Measurements from ENCODE around the gene PNP. TPM values are rescaled to one million over a fixed set of nuclear protein-coding genes. Genes with fewer than 3 reads are reported as not detected.
"Not testable (repeated sequence)": the region's sequence is repeated elsewhere in the genome, so short reads cannot be mapped to it uniquely, and the experiment has no call there.

Gene PNP
- total RNA-seq, 2 experiments from 2014 or later = 135 to 141 TPM

- H3K36me3 Mint-ChIP-seq; H3K9me3 Mint-ChIP-seq; H3K4me3 Mint-ChIP-seq; H3K27me3 Mint-ChIP-seq; POLR2A ChIA-PET; H3K27ac Mint-ChIP-seq; H3K4me1 Mint-ChIP-seq; ATAC-seq (ENCODE audit: low read depth); DNase-seq: not testable (repeated sequence)
Observed at GRCh38 chr14:20506752-20507151, 37.5 kb downstream of the PNP start.

- H3K9me3 Mint-ChIP-seq; H3K4me1 Mint-ChIP-seq; H3K4me3 Mint-ChIP-seq; POLR2A ChIA-PET; H3K27ac Mint-ChIP-seq; H3K36me3 Mint-ChIP-seq; DNase-seq; ATAC-seq (ENCODE audit: low read depth); H3K27me3 Mint-ChIP-seq: not testable (repeated sequence)
Observed at GRCh38 chr14:20507537-20507936, 38.3 kb downstream of the PNP start.

- H3K27ac Mint-ChIP-seq = no peak overlapping the region
- DNase-seq = no peak
- peaks cover 7% of the 10 kb centered on the region for H3K27me3 Mint-ChIP-seq
- H3K36me3 Mint-ChIP-seq = no peaks in the 10 kb centered on the region
- POLR2A ChIA-PET = no interaction called here
- ATAC-seq (ENCODE audit: low read depth) = no peak
- no peaks in the 10 kb centered on the region for H3K9me3 Mint-ChIP-seq
- H3K4me1 Mint-ChIP-seq = peaks cover 3% of the 10 kb centered on the region
- no peak overlapping the region for H3K4me3 Mint-ChIP-seq
Observed at GRCh38 chr14:20508367-20508766, 39.2 kb downstream of the PNP start.

- no peaks in the 10 kb centered on the region for H3K36me3 Mint-ChIP-seq
Observed at GRCh38 chr14:20512177-20512905, 43.1 kb downstream of the PNP start.

GRCh38 chr14:20515846-20516245 is 46.6 kb downstream of the PNP start:
- H3K9me3 Mint-ChIP-seq = no peaks in the 10 kb centered on the region
- no peak overlapping the region for H3K4me3 Mint-ChIP-seq
- DNase-seq = no peak
- peaks cover 7% of the 10 kb centered on the region for H3K27me3 Mint-ChIP-seq
- H3K36me3 Mint-ChIP-seq = no peaks in the 10 kb centered on the region
- H3K4me1 Mint-ChIP-seq = no peaks in the 10 kb centered on the region
- H3K27ac Mint-ChIP-seq = no peak overlapping the region
- no peak for ATAC-seq (ENCODE audit: low read depth)
- POLR2A ChIA-PET = no interaction called here

More at GRCh38 chr14:20512177-20512905, 43.1 kb downstream of the PNP start:
- ATAC-seq (ENCODE audit: low read depth) = no peak
- H3K4me1 Mint-ChIP-seq = no peaks in the 10 kb centered on the region
- peaks cover 7% of the 10 kb centered on the region for H3K27me3 Mint-ChIP-seq
- DNase-seq = no peak
- POLR2A ChIA-PET = no interaction called here
- H3K9me3 Mint-ChIP-seq = no peaks in the 10 kb centered on the region
- no peak overlapping the region for H3K27ac Mint-ChIP-seq
- no peak overlapping the region for H3K4me3 Mint-ChIP-seq

- Mint-ChIP-seq H3K4me1 (no peaks in the 10 kb centered on the region), H3K27ac (no peak overlapping the region), H3K27me3 (peaks cover 7% of the 10 kb centered on the region), H3K4me3 (no peak overlapping the region), H3K36me3 (no peaks in the 10 kb centered on the region), H3K9me3 (no peaks in the 10 kb centered on the region)
- DNase-seq = no peak
- POLR2A ChIA-PET = no interaction called here
- ATAC-seq (ENCODE audit: low read depth) = no peak
Observed at GRCh38 chr14:20516921-20517320, 47.7 kb downstream of the PNP start.

GRCh38 chr14:20522332-20522731 is 53.1 kb downstream of the PNP start:
- Mint-ChIP-seq H3K27ac (no peak overlapping the region), H3K27me3 (peaks cover 7% of the 10 kb centered on the region), H3K9me3 (no peaks in the 10 kb centered on the region), H3K36me3 (no peaks in the 10 kb centered on the region), H3K4me3 (no peak overlapping the region), H3K4me1 (no peaks in the 10 kb centered on the region)
- no peak for ATAC-seq (ENCODE audit: low read depth)
- no peak for DNase-seq
- POLR2A ChIA-PET = no interaction called here

GRCh38 chr14:20524027-20524426 is 54.8 kb downstream of the PNP start:
- Mint-ChIP-seq H3K36me3 (no peaks in the 10 kb centered on the region), H3K4me3 (no peak overlapping the region), H3K27ac (no peak overlapping the region), H3K4me1 (no peaks in the 10 kb centered on the region), H3K27me3 (peaks cover 19% of the 10 kb centered on the region), H3K9me3 (no peaks in the 10 kb centered on the region)
- DNase-seq = no peak
- ATAC-seq (ENCODE audit: low read depth) = no peak
- POLR2A ChIA-PET = interaction anchor here (0.6 kb wide), 1 partner anchor 114 kb away, joined by 4 read pairs; no protein-coding TSS in a partner anchor

Other genes with a start within 250 kb of the PNP start
- gene OR11H6, start 245.7 kb upstream of the PNP start, total RNA-seq = not detected
- not detected for gene OR11H7, start 240.4 kb upstream of the PNP start, total RNA-seq
- gene OR11H4, start 230.1 kb upstream of the PNP start, total RNA-seq = not detected
- gene TTC5, start 163.5 kb upstream of the PNP start, total RNA-seq = 10 to 100 TPM; 21.9 to 22.2 TPM
- 10 to 100 TPM; 35.0 to 39.5 TPM for gene CCNB1IP1, start 136.1 kb upstream of the PNP start, total RNA-seq
- 10 to 100 TPM; 28.3 to 32.7 TPM for gene PARP2, start 125.8 kb upstream of the PNP start, total RNA-seq
- 10 to 100 TPM; 57.9 to 68.3 TPM for gene TEP1, start 55.9 kb upstream of the PNP start, total RNA-seq
- 1 to 10 TPM; 3.4 to 3.6 TPM for gene KLHL33, start 33.2 kb upstream of the PNP start, total RNA-seq
- gene OSGEP, start 14.6 kb upstream of the PNP start, total RNA-seq = 10 to 100 TPM; 63.5 to 65.3 TPM
- 100 to 1,000 TPM; 118 to 123 TPM for gene APEX1, start 14.2 kb upstream of the PNP start, total RNA-seq
- gene PIP4P1, start 8.0 kb upstream of the PNP start, total RNA-seq = 10 to 100 TPM; 42.4 to 45.8 TPM
- gene RNASE10, start 36.1 kb downstream of the PNP start, total RNA-seq = 1 to 10 TPM in 1 of 2 experiments, under 1 TPM in 1; 0.44 to 1.2 TPM
- gene RNASE9, start 91.6 kb downstream of the PNP start, total RNA-seq = not detected
- not detected for gene RNASE11, start 118.6 kb downstream of the PNP start, total RNA-seq
- not detected for gene RNASE12, start 122.0 kb downstream of the PNP start, total RNA-seq
- not detected for gene OR6S1, start 172.3 kb downstream of the PNP start, total RNA-seq
- gene RNASE4, start 215.2 kb downstream of the PNP start, total RNA-seq = 1 to 10 TPM in 1 of 2 experiments, under 1 TPM in 1; 0.62 to 1.0 TPM
- 1 to 10 TPM; 1.0 to 1.5 TPM for gene ANG, start 219.4 kb downstream of the PNP start, total RNA-seq